Stimulated activated naive CD8-positive, alpha-beta T cell treated with anti-CD3 and anti-CD28 coated beads, Interleukin-15, amount 100 ng/mL, for 72 hours (primary cell): ENCODE data around the gene CITED1.

ENCODE experiments used
- ATAC-seq: fragments of 150-1000 bp; cut with Tn5 transposase; 2 replicates; pipeline ENCODE4 v1.10.0; 2021; ENCODE audit warnings: mild to moderate bottlenecking, moderate library complexity
- DNase-seq, 2 donors: peaks; one replicate each; pipeline ENCODE4 v3.0.0; 2021 to 2022
- H3K27ac Mint-ChIP-seq, 2 donors: one replicate each; pipeline ENCODE4 v1.8.0; 2022; ENCODE audit warnings: mild to moderate bottlenecking in 2 of 2, mixed read lengths in 2 of 2, moderate library complexity in 2 of 2
- H3K27me3 Mint-ChIP-seq: one replicate; pipeline ENCODE4 v1.8.0; 2022; ENCODE audit warnings: mixed read lengths
- H3K4me1 Mint-ChIP-seq: one replicate; pipeline ENCODE4 v1.8.0; 2022; ENCODE audit warnings: mild to moderate bottlenecking, mixed read lengths
- H3K4me3 Mint-ChIP-seq, 2 donors: one replicate each; pipeline ENCODE4 v1.8.0; 2022; ENCODE audit warnings: mild to moderate bottlenecking in 2 of 2, mixed read lengths in 2 of 2, moderate library complexity in 1 of 2
- H3K9me3 Mint-ChIP-seq, 2 donors: one replicate each; pipeline ENCODE4 v1.8.0; 2022; ENCODE audit warnings: mixed read lengths in 2 of 2

Gene CITED1

GRCh38 chrX:72296991-72297390 lies 8.7 kb downstream of the CITED1 start:
- Mint-ChIP-seq H3K27ac (no peak overlapping the region), H3K4me3 (no peak overlapping the region), H3K4me1 (no peaks in the 10 kb centered on the region), H3K9me3 (no peaks in the 10 kb centered on the region), H3K27me3 (peaks cover 72% of the 10 kb centered on the region)
- no peak for DNase-seq
- no peak for ATAC-seq

- DNase-seq (no peak), ATAC-seq (no peak)
- H3K4me3 Mint-ChIP-seq, result no peak overlapping the region
- H3K27me3 Mint-ChIP-seq, result peaks cover 61% of the 10 kb centered on the region
- H3K9me3 Mint-ChIP-seq, result no peaks in the 10 kb centered on the region
- H3K27ac Mint-ChIP-seq, result no peak overlapping the region
- no peaks in the 10 kb centered on the region for H3K4me1 Mint-ChIP-seq
Observed at GRCh38 chrX:72295745-72296144, 10.0 kb downstream of the CITED1 start.

- H3K27me3 Mint-ChIP-seq, result peaks cover 59% of the 10 kb centered on the region
- ATAC-seq (no peak), DNase-seq (no peak)
- H3K9me3 Mint-ChIP-seq, result no peaks in the 10 kb centered on the region
- H3K4me1 Mint-ChIP-seq, result no peaks in the 10 kb centered on the region
- H3K27ac Mint-ChIP-seq, result no peak overlapping the region
- no peak overlapping the region for H3K4me3 Mint-ChIP-seq
Observed at GRCh38 chrX:72294497-72294896, 11.2 kb downstream of the CITED1 start.

DNA sequence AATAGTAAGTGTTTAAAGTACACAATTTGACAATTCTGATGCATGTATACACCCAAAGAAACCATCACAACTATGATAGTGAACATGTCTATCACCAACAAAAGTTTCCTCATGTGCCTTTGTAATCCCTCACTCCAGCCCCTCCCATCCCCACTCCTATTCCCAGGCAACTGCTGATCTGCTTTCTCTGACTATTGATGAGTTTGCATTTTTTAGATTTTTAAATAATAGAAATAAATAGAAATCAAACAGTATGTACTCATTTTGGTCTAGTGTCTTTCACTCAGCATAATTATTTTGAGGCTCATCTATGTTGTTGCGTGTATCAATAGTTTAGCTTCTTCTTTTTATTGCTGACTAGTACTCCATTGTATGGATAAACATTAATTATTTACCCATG lies 23.4 kb downstream of the CITED1 start:
- Mint-ChIP-seq H3K27ac (no peak overlapping the region), H3K27me3 (peaks cover 16% of the 10 kb centered on the region)

DNA sequence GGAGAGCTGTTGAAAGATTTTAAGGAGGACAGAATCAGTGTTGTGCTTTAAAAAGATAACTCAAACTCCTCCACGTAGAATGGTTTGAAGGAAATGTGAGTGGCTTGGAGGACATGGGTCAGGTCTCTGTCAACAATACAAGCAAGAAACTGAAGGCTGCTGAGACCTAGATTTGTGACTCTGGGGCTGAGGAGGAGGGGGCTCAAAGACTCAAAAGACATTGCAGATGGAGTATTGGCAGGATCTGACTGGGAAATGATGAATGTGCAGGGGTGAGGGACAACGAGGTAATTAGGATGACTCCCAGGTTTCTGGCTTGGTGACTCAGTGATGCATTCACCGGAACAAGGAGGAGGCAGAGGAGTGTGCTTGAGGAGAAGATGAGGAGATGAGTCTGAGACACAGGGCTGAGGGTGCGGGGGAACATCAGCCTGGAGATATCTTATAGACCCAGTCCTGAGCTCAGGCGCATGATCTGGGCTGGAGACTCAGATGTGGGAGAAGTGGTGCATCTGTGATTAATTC lies 25.3 kb downstream of the CITED1 start:
- Mint-ChIP-seq H3K4me1 (no peaks in the 10 kb centered on the region), H3K27ac (no peak overlapping the region), H3K4me3 (no peak overlapping the region), H3K27me3 (peaks cover 16% of the 10 kb centered on the region), H3K9me3 (no peaks in the 10 kb centered on the region)
- DNase-seq (no peak), ATAC-seq (no peak)

More for the DNA sequence above, 23.4 kb downstream of the CITED1 start:
- H3K4me3 Mint-ChIP-seq, result no peak overlapping the region
- no peaks in the 10 kb centered on the region for H3K9me3 Mint-ChIP-seq
- no peak for DNase-seq
- no peak for ATAC-seq
- no peaks in the 10 kb centered on the region for H3K4me1 Mint-ChIP-seq

- peaks cover 38% of the 10 kb centered on the region for H3K4me1 Mint-ChIP-seq
- H3K9me3 Mint-ChIP-seq, result no peaks in the 10 kb centered on the region
- peaks cover 11% of the 10 kb centered on the region for H3K27me3 Mint-ChIP-seq
- DNase-seq, result no peak
- H3K4me3 Mint-ChIP-seq, result peak overlapping the region; percentile 81 to 93
- no peak for ATAC-seq
- H3K27ac Mint-ChIP-seq, result peak overlapping the region; percentile 98 to 99
Observed at GRCh38 chrX:72276478-72276953, 29.2 kb downstream of the CITED1 start.

DNA sequence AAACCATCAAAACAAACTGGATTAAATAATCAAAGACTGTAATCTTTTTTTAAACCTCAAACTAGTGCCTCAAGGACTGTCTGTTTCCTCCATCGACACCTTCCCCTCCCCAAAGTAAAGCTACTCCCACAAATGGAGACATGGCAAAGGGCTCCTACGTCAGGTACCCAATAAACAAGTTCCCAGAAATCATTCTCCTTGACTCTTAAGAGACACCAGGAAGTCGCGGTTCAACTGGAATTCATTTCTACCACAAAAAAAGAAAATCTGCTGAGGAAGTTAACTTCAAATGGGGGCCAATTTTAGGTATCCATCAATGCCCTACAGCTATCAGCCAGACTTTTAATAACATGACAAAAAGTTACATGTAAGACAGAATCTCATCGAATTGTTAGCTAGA lies 31.2 kb downstream of the CITED1 start:
- H3K4me1 Mint-ChIP-seq, result peaks cover 54% of the 10 kb centered on the region
- H3K4me3 Mint-ChIP-seq, result peak overlapping the region; percentile 81 to 93
- ATAC-seq (no peak), DNase-seq (no peak)
- no peaks in the 10 kb centered on the region for H3K9me3 Mint-ChIP-seq
- peak overlapping the region; percentile 9 to 66 for H3K27ac Mint-ChIP-seq
- no peaks in the 10 kb centered on the region for H3K27me3 Mint-ChIP-seq

GRCh38 chrX:72273718-72274117 lies 32.0 kb downstream of the CITED1 start:
- H3K4me3 Mint-ChIP-seq, result peak overlapping the region; percentile 81 to 93
- H3K27me3 Mint-ChIP-seq, result no peaks in the 10 kb centered on the region
- peak overlapping the region in 1 of 2 donors; percentile 91 for H3K27ac Mint-ChIP-seq
- ATAC-seq (no peak), DNase-seq (no peak)
- peaks cover 55% of the 10 kb centered on the region for H3K4me1 Mint-ChIP-seq
- H3K9me3 Mint-ChIP-seq, result no peaks in the 10 kb centered on the region

DNA sequence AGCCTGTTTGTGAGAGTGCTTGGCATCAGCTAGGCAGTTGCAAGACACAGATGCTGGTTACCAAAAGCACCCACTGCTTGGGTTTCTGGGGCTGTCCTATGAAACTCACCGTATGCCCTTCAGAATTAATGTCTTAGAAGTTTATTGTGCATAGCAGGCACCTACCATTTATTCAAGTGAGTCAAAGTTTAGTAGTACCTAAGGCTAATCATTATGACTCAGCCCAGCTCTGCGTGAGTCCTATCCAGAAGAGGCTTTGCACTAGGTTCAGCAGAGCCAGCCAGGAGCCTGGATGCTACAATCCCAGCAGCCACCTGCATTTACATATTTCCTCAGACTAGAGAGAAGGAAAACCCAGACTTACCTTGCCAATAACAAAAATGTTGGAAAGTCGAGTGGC lies 32.8 kb downstream of the CITED1 start:
- Mint-ChIP-seq H3K27ac (peak overlapping the region in 1 of 2 donors; percentile 29), H3K4me3 (peak overlapping the region; percentile 19 to 61), H3K4me1 (peaks cover 55% of the 10 kb centered on the region), H3K27me3 (no peaks in the 10 kb centered on the region), H3K9me3 (no peaks in the 10 kb centered on the region)
- ATAC-seq, result peak; percentile 37
- DNase-seq, result no peak

GRCh38 chrX:72271812-72272211 lies 33.9 kb downstream of the CITED1 start:
- Mint-ChIP-seq H3K9me3 (no peaks in the 10 kb centered on the region), H3K27me3 (no peaks in the 10 kb centered on the region), H3K27ac (peak overlapping the region in 1 of 2 donors; percentile 84), H3K4me1 (peaks cover 55% of the 10 kb centered on the region), H3K4me3 (peak overlapping the region; percentile 5 to 22)
- DNase-seq (no peak), ATAC-seq (no peak)

- no peak for ATAC-seq
Observed at GRCh38 chrX:72271091-72271788, 34.5 kb downstream of the CITED1 start.

DNA sequence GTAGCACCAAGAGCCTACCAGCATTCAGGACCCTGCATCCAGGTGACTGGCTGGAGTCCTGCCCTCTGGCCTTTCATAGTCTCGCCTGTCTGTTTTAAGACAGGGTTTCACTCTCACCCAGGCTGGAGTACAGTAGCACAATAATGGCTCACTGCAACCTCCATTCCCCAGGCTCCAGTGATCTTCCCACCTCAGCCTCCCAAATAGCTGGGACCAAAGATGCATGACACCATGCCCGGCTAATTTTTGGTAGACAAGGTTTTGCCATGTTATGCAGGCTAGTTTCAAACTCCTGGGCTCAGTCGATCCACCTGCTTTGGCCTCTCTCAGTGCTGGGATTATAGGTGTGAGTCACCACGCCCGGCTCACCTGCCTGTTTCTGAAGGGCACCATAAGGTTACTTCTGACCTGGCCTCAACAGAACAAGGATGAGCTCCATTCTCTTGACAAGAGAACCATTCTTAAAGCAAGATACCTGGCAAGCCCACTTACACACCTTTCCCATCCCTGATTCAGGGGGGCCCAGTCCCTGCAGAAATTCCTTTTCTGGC lies 35.3 kb downstream of the CITED1 start:
- H3K27ac Mint-ChIP-seq, result no peak overlapping the region
- H3K4me1 Mint-ChIP-seq, result peaks cover 55% of the 10 kb centered on the region
- H3K9me3 Mint-ChIP-seq, result no peaks in the 10 kb centered on the region
- ATAC-seq, result peak; percentile 22
- no peak for DNase-seq
- no peak overlapping the region for H3K4me3 Mint-ChIP-seq
- no peaks in the 10 kb centered on the region for H3K27me3 Mint-ChIP-seq

More at GRCh38 chrX:72271091-72271788, 34.5 kb downstream of the CITED1 start:
- Mint-ChIP-seq H3K27me3 (no peaks in the 10 kb centered on the region), H3K9me3 (no peaks in the 10 kb centered on the region), H3K4me1 (peaks cover 55% of the 10 kb centered on the region), H3K4me3 (peak overlapping the region; percentile 5 to 22), H3K27ac (peak overlapping the region in 1 of 2 donors; percentile 84)
- no peak for DNase-seq

GRCh38 chrX:72269671-72270251 lies 36.0 kb downstream of the CITED1 start:
- Mint-ChIP-seq H3K9me3 (no peaks in the 10 kb centered on the region), H3K27me3 (no peaks in the 10 kb centered on the region), H3K4me3 (peak overlapping the region in 1 of 2 donors; percentile 21), H3K4me1 (peaks cover 49% of the 10 kb centered on the region), H3K27ac (peak overlapping the region in 1 of 2 donors; percentile 79)
- DNase-seq, result peak in 1 of 2 donors; percentile 18
- peak; percentile 69 for ATAC-seq

DNA sequence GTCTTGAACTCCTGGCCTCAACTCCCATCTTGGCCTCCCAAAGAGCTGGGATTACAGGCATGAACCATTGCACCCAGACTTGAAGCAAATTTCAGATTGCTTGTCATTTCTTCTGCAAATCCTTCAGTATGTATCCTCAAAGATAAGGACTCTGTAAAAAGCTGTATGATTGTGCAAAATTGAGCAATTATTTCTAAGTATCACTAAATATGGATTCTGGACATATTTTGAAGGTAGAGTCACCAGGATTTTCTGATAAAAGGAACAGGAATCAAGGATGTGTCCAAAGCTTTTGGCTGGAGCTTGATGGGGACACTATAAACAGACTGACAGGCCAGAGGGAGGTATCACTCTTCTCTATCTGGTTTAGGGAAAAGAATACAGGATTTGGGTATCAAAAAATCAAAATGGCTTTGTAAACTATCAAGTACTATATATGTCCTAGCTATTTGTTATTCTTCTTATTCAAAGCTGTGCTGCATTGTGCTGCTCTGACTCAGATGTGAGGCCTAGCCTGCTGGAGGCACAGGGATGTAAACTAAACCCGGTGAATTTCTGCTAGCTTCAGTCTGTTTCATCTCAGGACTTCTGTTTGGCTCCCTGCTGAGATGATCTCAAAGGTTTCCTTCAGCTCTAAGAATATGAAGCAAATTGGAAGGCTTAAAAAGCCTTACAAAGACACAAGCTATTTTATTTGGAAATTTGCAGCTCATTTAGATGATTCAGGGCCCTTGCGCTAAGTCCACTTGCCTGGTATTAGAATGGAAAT lies 36.9 kb downstream of the CITED1 start:
- no peak overlapping the region for H3K4me3 Mint-ChIP-seq

DNA sequence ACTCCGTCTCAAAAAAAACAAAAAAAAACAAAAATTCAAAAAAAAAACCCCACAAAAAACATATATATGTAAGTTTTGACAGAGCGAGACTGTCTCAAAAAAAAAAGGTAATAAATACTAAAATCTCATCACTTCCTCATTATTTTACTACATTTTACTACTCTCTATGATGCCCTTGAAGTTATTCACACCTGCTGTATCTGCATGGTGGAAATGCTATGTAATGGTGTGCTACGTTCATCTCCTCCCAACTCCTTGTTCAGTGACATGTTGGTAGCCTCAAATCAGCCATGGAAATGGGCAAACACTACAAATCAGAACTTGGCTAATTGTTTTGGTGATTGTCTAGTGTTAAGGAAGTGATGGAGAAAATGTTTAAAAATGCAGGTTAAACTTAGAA lies 40.5 kb downstream of the CITED1 start:
- H3K4me3 Mint-ChIP-seq, result no peak overlapping the region

More for the DNA sequence above, 36.9 kb downstream of the CITED1 start:
- Mint-ChIP-seq H3K27me3 (no peaks in the 10 kb centered on the region), H3K9me3 (no peaks in the 10 kb centered on the region), H3K4me1 (peaks cover 39% of the 10 kb centered on the region), H3K27ac (peak overlapping the region; percentile 65 to 78)
- ATAC-seq, result no peak
- no peak for DNase-seq

More for the DNA sequence above, 40.5 kb downstream of the CITED1 start:
- DNase-seq (no peak), ATAC-seq (no peak)
- Mint-ChIP-seq H3K27me3 (no peaks in the 10 kb centered on the region), H3K4me1 (peaks cover 25% of the 10 kb centered on the region), H3K27ac (no peak overlapping the region), H3K9me3 (no peaks in the 10 kb centered on the region)
